ENCODE results near the gene WDR6.

The WDR6 gene

GRCh38 chr3:49054344-49054862, 47.2 kb downstream of the WDR6 start:
- no peak for TF ChIP-seq POLR2A (IDR thresholded peaks at IDR 0.05; ENCODE audit: low read length)
- TF ChIP-seq GATA1 (IDR thresholded peaks at IDR 0.05; ENCODE audit: low read depth, low read length) = no peak

GRCh38 chr3:49057268-49057667, 50.1 kb downstream of the WDR6 start:
- TF ChIP-seq GATA1 (IDR thresholded peaks at IDR 0.05; ENCODE audit: low read depth, low read length) = no peak
- TF ChIP-seq POLR2A (IDR thresholded peaks at IDR 0.05; ENCODE audit: low read length) = no peak
- DNase-seq = no peak

More at GRCh38 chr3:49054344-49054862, 47.2 kb downstream of the WDR6 start:
- DNase-seq = no peak

GRCh38 chr3:49058011-49058410, 50.8 kb downstream of the WDR6 start:
- TF ChIP-seq POLR2A (IDR thresholded peaks at IDR 0.05; ENCODE audit: low read length) (no peak), GATA1 (IDR thresholded peaks at IDR 0.05; ENCODE audit: low read depth, low read length) (no peak)

More at GRCh38 chr3:49058011-49058410, 50.8 kb downstream of the WDR6 start:
- no peak for DNase-seq
